ENCODE measurements around the gene PTPRN2. TPM values are rescaled to one million over a fixed set of nuclear protein-coding genes. Genes with fewer than 3 reads are reported as not detected.

Gene PTPRN2
- total and polyA plus RNA-seq, 2 experiments from 2014 or later: 0.28 TPM; not detected in 1

GRCh38 chr7:158614700-158615099 is 27.1 kb upstream of the PTPRN2 start:
- H3K4me3 ChIP-seq: no peak overlapping the region
- TF ChIP-seq CTCF (IDR thresholded peaks at IDR 0.05; ENCODE audit: low read depth, low read length): no peak
- no peaks in the 10 kb centered on the region for H3K27me3 ChIP-seq
- H3K27ac ChIP-seq: no peak overlapping the region
- H3K9me3 ChIP-seq (ENCODE audit: low read depth): no peaks in the 10 kb centered on the region
- H3K36me3 ChIP-seq: no peaks in the 10 kb centered on the region
- no peaks in the 10 kb centered on the region for H3K4me1 ChIP-seq (ENCODE audit: low read depth)
- peak in 1 of 2 donors; percentile 46 for DNase-seq (ENCODE audit: low read depth in 1 of 2, low spot score in 1 of 2)

GRCh38 chr7:158613481-158613880 is 25.9 kb upstream of the PTPRN2 start:
- DNase-seq (ENCODE audit: low read depth in 1 of 2, low spot score in 1 of 2): peak in 1 of 2 donors; percentile 35
- Histone ChIP-seq H3K4me3 (no peak overlapping the region), H3K27me3 (no peaks in the 10 kb centered on the region), H3K4me1 (ENCODE audit: low read depth) (no peaks in the 10 kb centered on the region), H3K36me3 (no peaks in the 10 kb centered on the region), H3K27ac (no peak overlapping the region), H3K9me3 (ENCODE audit: low read depth) (no peaks in the 10 kb centered on the region)
- no peak for TF ChIP-seq CTCF (IDR thresholded peaks at IDR 0.05; ENCODE audit: low read depth, low read length)

DNA sequence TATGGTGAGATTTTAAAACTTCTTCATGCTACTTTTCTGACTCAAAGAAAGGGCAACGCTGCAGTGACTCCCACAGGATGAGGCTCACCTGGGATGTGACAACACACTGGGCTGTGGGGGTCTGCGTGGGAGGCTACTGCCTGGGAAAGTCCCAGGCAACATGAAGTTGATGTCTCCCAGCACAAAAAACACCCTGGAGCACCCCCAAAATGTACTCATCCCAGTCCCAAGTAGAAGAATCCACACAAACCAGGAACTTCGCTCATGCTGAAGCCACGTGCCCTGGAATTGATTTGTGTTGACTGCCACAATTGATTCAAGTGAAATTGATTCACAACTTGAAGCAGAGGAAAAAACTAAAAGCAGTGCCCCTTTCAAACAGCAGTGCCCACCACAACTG is 24.9 kb upstream of the PTPRN2 start:
- no peak overlapping the region for H3K27ac ChIP-seq
- H3K27me3 ChIP-seq: no peaks in the 10 kb centered on the region
- H3K4me1 ChIP-seq (ENCODE audit: low read depth): no peaks in the 10 kb centered on the region
- no peak for TF ChIP-seq CTCF (IDR thresholded peaks at IDR 0.05; ENCODE audit: low read depth, low read length)
- no peaks in the 10 kb centered on the region for H3K36me3 ChIP-seq
- H3K4me3 ChIP-seq: no peak overlapping the region
- no peak for DNase-seq (ENCODE audit: low read depth in 1 of 2, low spot score in 1 of 2)
- no peaks in the 10 kb centered on the region for H3K9me3 ChIP-seq (ENCODE audit: low read depth)

- H3K36me3 ChIP-seq: no peaks in the 10 kb centered on the region
- no peak for TF ChIP-seq CTCF (IDR thresholded peaks at IDR 0.05; ENCODE audit: low read depth, low read length)
- H3K4me1 ChIP-seq (ENCODE audit: low read depth): no peaks in the 10 kb centered on the region
- no peaks in the 10 kb centered on the region for H3K9me3 ChIP-seq (ENCODE audit: low read depth)
- no peak overlapping the region for H3K27ac ChIP-seq
- H3K4me3 ChIP-seq: no peak overlapping the region
- DNase-seq (ENCODE audit: low read depth in 1 of 2, low spot score in 1 of 2): no peak
- no peaks in the 10 kb centered on the region for H3K27me3 ChIP-seq
Measured at GRCh38 chr7:158611541-158611940, 23.9 kb upstream of the PTPRN2 start.

DNA sequence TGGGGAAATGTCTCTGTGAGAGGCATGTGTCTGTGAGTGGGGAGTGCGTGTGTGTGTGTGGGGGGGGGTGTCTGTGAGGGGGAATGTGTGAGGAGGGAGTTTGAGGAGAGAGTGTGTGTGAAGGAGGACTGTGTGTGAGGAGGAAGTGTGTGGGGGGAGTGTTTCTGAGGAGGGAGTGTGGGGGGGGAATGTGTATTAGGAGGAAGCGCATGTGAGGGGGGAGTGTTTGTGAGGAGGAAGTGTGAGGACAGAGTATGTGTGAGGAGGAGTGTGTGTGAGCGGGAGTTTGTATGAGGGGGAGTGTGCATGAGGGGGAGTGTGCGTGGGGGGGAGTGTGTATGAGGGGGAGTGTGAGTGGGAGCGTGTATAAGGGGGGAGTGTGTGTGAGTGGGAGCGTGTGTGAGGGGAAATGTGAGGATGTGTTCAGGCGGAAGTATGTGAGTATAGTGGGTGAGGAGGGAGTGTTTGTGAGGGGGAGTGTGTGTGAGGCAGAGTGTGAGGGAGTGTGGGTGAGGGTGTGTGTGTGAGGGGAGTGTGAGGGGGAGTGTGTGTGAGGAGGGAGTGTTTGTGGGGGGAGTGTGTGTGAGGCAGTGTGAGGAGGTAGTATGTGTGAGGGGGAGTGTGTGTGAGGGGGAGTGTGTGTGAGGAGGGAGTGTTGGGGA is 21.8 kb upstream of the PTPRN2 start:
- H3K4me1 ChIP-seq (ENCODE audit: low read depth): no peaks in the 10 kb centered on the region
- H3K4me3 ChIP-seq: no peak overlapping the region
- H3K27ac ChIP-seq: no peak overlapping the region
- no peaks in the 10 kb centered on the region for H3K9me3 ChIP-seq (ENCODE audit: low read depth)
- no peaks in the 10 kb centered on the region for H3K36me3 ChIP-seq
- no peak for TF ChIP-seq CTCF (IDR thresholded peaks at IDR 0.05; ENCODE audit: low read depth, low read length)
- no peaks in the 10 kb centered on the region for H3K27me3 ChIP-seq
- DNase-seq (ENCODE audit: low read depth in 1 of 2, low spot score in 1 of 2): no peak

Data from cardiac muscle cell (in vitro differentiated cells and primary cell).